ENCODE data around the gene ZNF235.

Gene ZNF235

GRCh38 chr19:44260343-44260681, 44.5 kb downstream of the ZNF235 start:
- TF ChIP-seq TOX (CRISPR knock-in tag; IDR thresholded peaks at IDR 0.05; ENCODE audit: borderline replicate concordance): no peak
- no peak for TF ChIP-seq SNAI2 (CRISPR knock-in tag; IDR thresholded peaks at IDR 0.05)
- no peak for TF ChIP-seq TCF4 (CRISPR knock-in tag; IDR thresholded peaks at IDR 0.05; ENCODE audit: borderline replicate concordance)
- TF ChIP-seq ARNTL (CRISPR knock-in tag; IDR thresholded peaks at IDR 0.05; ENCODE audit: borderline replicate concordance, low read depth): no peak
- no peak for TF ChIP-seq CREB5 (CRISPR knock-in tag; IDR thresholded peaks at IDR 0.05; ENCODE audit: low read depth)
- no peak for TF ChIP-seq ESRRG (CRISPR knock-in tag; IDR thresholded peaks at IDR 0.05)
- TF ChIP-seq ISL1 (CRISPR knock-in tag; IDR thresholded peaks at IDR 0.05): no peak
- no peak for TF ChIP-seq TSHZ2 (CRISPR knock-in tag; IDR thresholded peaks at IDR 0.05)
- TF ChIP-seq PATZ1 (CRISPR knock-in tag; IDR thresholded peaks at IDR 0.05; ENCODE audit: borderline replicate concordance): no peak
- no peak for TF ChIP-seq ZNF565 (CRISPR knock-in tag; conservative IDR thresholded peaks at IDR 0.05; ENCODE audit: low read depth)
- ATAC-seq: peak; percentile 51

GRCh38 chr19:44258835-44259413, 45.9 kb downstream of the ZNF235 start:
- TF ChIP-seq SNAI2 (CRISPR knock-in tag; IDR thresholded peaks at IDR 0.05): no peak
- no peak for TF ChIP-seq CREB5 (CRISPR knock-in tag; IDR thresholded peaks at IDR 0.05; ENCODE audit: low read depth)
- no peak for ATAC-seq

GRCh38 chr19:44258136-44258535, 46.7 kb downstream of the ZNF235 start:
- TF ChIP-seq ARNTL (CRISPR knock-in tag; IDR thresholded peaks at IDR 0.05; ENCODE audit: borderline replicate concordance, low read depth): no peak
- TF ChIP-seq POU6F1 (CRISPR knock-in tag; IDR thresholded peaks at IDR 0.05; ENCODE audit: borderline replicate concordance, low read depth): no peak
- TF ChIP-seq GLIS3 (CRISPR knock-in tag; IDR thresholded peaks at IDR 0.05): no peak
- TF ChIP-seq RARB (CRISPR knock-in tag; IDR thresholded peaks at IDR 0.05): no peak
- no peak for TF ChIP-seq OSR1 (CRISPR knock-in tag; IDR thresholded peaks at IDR 0.05)
- no peak for TF ChIP-seq TSHZ2 (CRISPR knock-in tag; IDR thresholded peaks at IDR 0.05)
- no peak for TF ChIP-seq ISL1 (CRISPR knock-in tag; IDR thresholded peaks at IDR 0.05)
- no peak for TF ChIP-seq CSDC2 (CRISPR knock-in tag; IDR thresholded peaks at IDR 0.05)
- ATAC-seq: no peak

Measured in SK-N-SH treated with all-trans-retinoic acid at 6 μM for 48 hours (cell line).